ENCODE measurements around the gene STXBP5. TPM values are rescaled to one million over a fixed set of nuclear protein-coding genes. Genes with fewer than 3 reads are reported as not detected.
"Not testable (repeated sequence)": the region's sequence is repeated elsewhere in the genome, so short reads cannot be mapped to it uniquely, and the experiment has no call there.

STXBP5 gene
- total RNA-seq, 3 donors from 2014 or later (not counting 1 experiment from before 2014, with no cell fraction given) = 22.9 to 43.9 (median 35.9) TPM

- WGBS (ENCODE audit: insufficient coverage) = 100% methylated on average over 1 of the region's 1 CpG
- no peak overlapping the region for H3K27ac Mint-ChIP-seq
These were observed 168.6 kb downstream of the STXBP5 start for GRCh38 chr6:147372806-147373205.

DNA sequence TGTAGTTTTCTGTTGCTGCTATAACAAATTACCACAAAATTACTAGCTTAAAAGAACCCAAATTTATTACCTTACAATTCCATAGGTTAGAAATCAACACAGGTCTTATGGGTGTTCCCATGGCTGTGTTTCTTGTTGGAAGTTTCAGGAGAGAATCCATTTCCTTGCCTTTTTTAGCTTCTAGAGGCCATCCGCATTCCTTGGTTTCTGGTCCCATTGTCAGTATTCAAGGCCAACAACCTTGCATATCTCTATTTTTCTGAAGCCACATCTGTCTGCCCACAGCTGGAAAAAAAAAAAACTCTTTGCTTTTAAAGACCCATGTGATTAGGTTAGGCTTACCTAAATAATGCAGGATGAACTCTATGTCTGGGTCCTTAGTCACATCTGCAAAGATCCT lies 174.6 kb downstream of the STXBP5 start:
- H3K27ac Mint-ChIP-seq = no peak overlapping the region
- H3K36me3 Mint-ChIP-seq = peaks cover 13% of the 10 kb centered on the region
- H3K4me3 Mint-ChIP-seq = no peak overlapping the region
- intact Hi-C loops (cut with micrococcal nuclease) = no loop called here
- no peak for TF ChIP-seq CTCF (IDR thresholded peaks at IDR 0.05)
- no peaks in the 10 kb centered on the region for H3K4me1 Mint-ChIP-seq
- Histone ChIP-seq H3K27ac (ENCODE audit: low read length) (no peak overlapping the region), H3K36me3 (ENCODE audit: control insufficient read depth, insufficient read depth, low read length) (peaks cover 12% of the 10 kb centered on the region), H3K27me3 (ENCODE audit: control insufficient read depth, insufficient read depth, low read length) (no peaks in the 10 kb centered on the region), H3K9me3 (ENCODE audit: control insufficient read depth, insufficient read depth, low read length) (no peaks in the 10 kb centered on the region), H3K4me1 (ENCODE audit: control insufficient read depth, insufficient read depth, low read length) (no peaks in the 10 kb centered on the region), H3K4me3 (ENCODE audit: low read length) (no peak overlapping the region)
- no peak for ATAC-seq
- no peaks in the 10 kb centered on the region for H3K27me3 Mint-ChIP-seq (ENCODE audit: low read depth in 2 of 2)
- no peak for DNase-seq
- WGBS (ENCODE audit: insufficient coverage) = 100% methylated on average over 1 of the region's 1 CpG
- H3K9me3 Mint-ChIP-seq = no peaks in the 10 kb centered on the region

More at GRCh38 chr6:147372806-147373205, 168.6 kb downstream of the STXBP5 start:
- Mint-ChIP-seq H3K4me3 (no peak overlapping the region), H3K4me1 (no peaks in the 10 kb centered on the region), H3K36me3 (peaks cover 7% of the 10 kb centered on the region), H3K9me3 (no peaks in the 10 kb centered on the region), H3K27me3 (ENCODE audit: low read depth in 2 of 2) (no peaks in the 10 kb centered on the region)
- Histone ChIP-seq H3K36me3 (ENCODE audit: control insufficient read depth, insufficient read depth, low read length) (no peaks in the 10 kb centered on the region), H3K27me3 (ENCODE audit: control insufficient read depth, insufficient read depth, low read length) (no peaks in the 10 kb centered on the region), H3K4me3 (ENCODE audit: low read length) (no peak overlapping the region), H3K9me3 (ENCODE audit: control insufficient read depth, insufficient read depth, low read length) (no peaks in the 10 kb centered on the region), H3K4me1 (ENCODE audit: control insufficient read depth, insufficient read depth, low read length) (no peaks in the 10 kb centered on the region), H3K27ac (ENCODE audit: low read length) (no peak overlapping the region)
- DNase-seq (no peak), ATAC-seq (no peak)
- no peak for TF ChIP-seq CTCF (IDR thresholded peaks at IDR 0.05)
- intact Hi-C loops (cut with micrococcal nuclease) = no loop called here

DNA sequence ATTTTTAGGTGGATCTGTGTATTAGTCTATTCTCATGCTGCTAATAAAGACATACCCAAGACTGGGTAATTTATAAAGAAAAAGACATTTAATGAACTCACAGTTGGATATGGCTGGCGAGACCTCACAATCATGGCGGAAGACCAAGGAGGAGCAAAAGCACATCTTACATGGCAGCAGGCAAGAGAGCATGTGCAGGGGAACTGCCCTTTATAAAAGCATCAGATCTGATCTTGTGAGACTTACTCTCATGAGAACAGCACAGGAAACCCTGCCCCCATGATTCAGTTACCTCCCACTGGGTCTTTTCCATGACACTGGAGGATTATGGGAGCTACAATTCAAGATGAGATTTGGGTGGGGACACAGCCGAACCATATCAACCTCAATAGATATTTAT lies 176.6 kb downstream of the STXBP5 start:
- H3K27ac Mint-ChIP-seq; H3K4me1 Mint-ChIP-seq; DNase-seq; H3K27me3 Mint-ChIP-seq (ENCODE audit: low read depth in 2 of 2); H3K9me3 ChIP-seq (ENCODE audit: control insufficient read depth, insufficient read depth, low read length); H3K9me3 Mint-ChIP-seq; ATAC-seq; intact Hi-C loops (cut with micrococcal nuclease); H3K4me1 ChIP-seq (ENCODE audit: control insufficient read depth, insufficient read depth, low read length); H3K27ac ChIP-seq (ENCODE audit: low read length); H3K27me3 ChIP-seq (ENCODE audit: control insufficient read depth, insufficient read depth, low read length); H3K4me3 ChIP-seq (ENCODE audit: low read length); H3K4me3 Mint-ChIP-seq: not testable (repeated sequence)
- H3K36me3 Mint-ChIP-seq = peaks cover 21% of the 10 kb centered on the region
- peaks cover 20% of the 10 kb centered on the region for H3K36me3 ChIP-seq (ENCODE audit: control insufficient read depth, insufficient read depth, low read length)
- 94% methylated on average over 3 of the region's 3 CpGs for WGBS (ENCODE audit: insufficient coverage)

DNA sequence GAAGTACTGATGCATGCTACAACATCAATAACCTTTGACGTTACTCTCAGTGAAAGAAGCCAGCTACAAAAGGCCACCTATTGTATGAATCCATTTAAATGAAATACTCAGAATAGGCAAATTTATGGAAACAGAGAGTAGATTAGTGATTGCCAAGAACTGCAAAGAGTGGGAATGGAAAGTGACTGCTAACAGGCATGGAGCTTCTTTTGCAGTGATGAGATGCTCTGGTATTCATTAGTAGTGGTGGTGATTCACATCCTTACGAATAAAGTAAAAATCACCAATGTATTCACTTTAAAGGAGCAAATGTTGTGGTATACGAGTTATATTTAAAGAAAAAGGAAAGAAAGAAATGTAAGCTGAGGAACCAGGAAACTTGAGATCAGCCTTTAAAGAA lies 177.5 kb downstream of the STXBP5 start:
- TF ChIP-seq CTCF (IDR thresholded peaks at IDR 0.05) = no peak
- H3K4me1 Mint-ChIP-seq = no peaks in the 10 kb centered on the region
- H3K27ac Mint-ChIP-seq = no peak overlapping the region
- DNase-seq (no peak), ATAC-seq (no peak)
- H3K27ac ChIP-seq (ENCODE audit: low read length) = no peak overlapping the region
- H3K27me3 ChIP-seq (ENCODE audit: control insufficient read depth, insufficient read depth, low read length) = no peaks in the 10 kb centered on the region
- no peak overlapping the region for H3K4me3 ChIP-seq (ENCODE audit: low read length)
- peaks cover 21% of the 10 kb centered on the region for H3K36me3 Mint-ChIP-seq
- no peaks in the 10 kb centered on the region for H3K4me1 ChIP-seq (ENCODE audit: control insufficient read depth, insufficient read depth, low read length)
- H3K9me3 ChIP-seq (ENCODE audit: control insufficient read depth, insufficient read depth, low read length) = no peaks in the 10 kb centered on the region
- intact Hi-C loops (cut with micrococcal nuclease) = no loop called here
- no peaks in the 10 kb centered on the region for H3K27me3 Mint-ChIP-seq (ENCODE audit: low read depth in 2 of 2)
- no peaks in the 10 kb centered on the region for H3K9me3 Mint-ChIP-seq
- peaks cover 20% of the 10 kb centered on the region for H3K36me3 ChIP-seq (ENCODE audit: control insufficient read depth, insufficient read depth, low read length)
- 92% methylated on average over 1 of the region's 3 CpGs for WGBS (ENCODE audit: insufficient coverage)
- no peak overlapping the region for H3K4me3 Mint-ChIP-seq
